HG03060 (cell line): ENCODE data around the gene BIN1.
A peak's percentile ranks its signal among the peaks of the same experiment; 100 is the strongest.

Experiments
- ATAC-seq: cut with Tn5 transposase; IDR thresholded peaks from one replicate; pipeline ENCODE4 v1.9.1; 2021; ENCODE audit warnings: low read depth, moderate number of reproducible peaks; ENCODE audit not compliant: unreplicated experiment

The BIN1 gene

DNA sequence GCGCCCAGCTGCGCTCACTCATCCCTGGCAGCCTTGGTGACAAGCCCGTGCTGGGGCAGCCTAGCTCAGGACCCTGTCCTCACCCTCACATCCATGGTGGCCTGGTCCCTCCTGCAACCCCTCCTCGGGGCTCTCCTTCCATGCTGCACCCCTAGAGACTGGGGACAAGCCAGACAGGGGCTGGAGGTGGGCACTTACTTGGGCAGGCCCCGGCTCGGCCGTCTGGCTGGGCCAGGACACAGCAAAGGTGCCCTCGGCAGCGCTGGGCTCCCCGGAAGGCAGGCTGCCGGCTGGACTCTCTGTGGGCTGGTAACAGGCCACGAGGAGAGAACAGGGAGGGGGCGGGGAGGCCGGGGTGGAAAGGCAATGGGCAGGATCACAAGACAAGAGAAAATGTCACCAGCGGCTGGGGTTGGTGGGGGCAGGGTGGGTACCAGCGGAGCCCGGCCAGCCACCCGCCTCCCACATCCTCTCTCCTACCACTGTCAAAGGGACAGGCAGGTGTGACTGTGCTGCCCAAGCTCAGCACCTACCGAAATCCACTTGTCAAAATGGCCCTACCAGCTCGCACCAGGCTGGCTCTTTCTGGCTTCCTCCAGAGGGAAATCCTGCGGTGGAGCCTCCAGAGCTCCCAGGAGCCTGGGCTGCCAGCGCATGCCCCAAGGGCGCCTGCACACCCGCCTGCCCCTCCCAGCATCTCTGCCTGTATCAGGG lies 54.7 kb downstream of the BIN1 start:
- no peak for ATAC-seq

DNA sequence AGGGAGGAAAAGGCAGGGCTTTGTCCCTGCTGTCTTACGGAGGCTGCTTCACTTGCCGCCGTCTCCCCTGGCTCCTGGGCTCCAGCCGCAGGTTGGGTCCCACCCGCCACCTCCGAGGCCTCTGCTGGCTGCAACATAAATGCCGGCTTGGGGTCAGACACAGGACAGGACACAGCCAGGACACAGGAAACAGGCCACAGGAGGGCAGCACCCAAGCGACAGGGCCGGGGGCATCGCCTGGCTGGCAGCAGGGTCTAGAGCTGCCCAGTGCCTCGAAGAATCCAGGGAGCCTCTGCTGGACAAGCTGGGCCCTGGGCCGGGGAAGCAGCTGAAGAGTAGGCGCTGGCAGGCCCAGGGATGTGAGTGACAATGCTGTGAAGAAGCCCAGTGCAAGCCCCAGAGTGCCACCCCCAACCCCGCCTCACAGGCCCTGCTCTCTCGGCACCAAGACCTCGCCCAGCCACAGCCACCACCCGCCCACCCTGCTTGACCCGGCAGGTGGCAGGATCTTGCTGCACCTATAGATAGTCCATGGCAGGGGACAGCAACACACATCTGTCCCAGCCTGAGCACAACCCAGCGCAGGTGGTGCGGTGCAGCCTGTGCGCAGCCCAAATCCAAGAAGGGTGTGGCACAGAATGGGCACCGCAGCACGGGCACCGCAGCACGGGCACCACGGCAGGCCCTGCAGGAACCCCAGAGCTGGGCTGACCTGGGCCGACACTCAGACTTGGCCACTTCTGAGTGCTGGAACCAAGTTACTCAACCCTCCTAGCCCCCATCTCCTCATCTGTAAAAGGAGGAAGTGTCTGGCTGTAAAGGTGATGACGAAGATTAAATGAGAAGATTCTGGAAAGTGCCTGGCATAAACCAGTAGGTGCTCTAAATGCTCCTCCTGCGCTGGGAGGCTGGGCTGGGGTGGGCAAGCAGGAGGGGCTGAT lies 55.6 kb downstream of the BIN1 start:
- ATAC-seq = no peak

DNA sequence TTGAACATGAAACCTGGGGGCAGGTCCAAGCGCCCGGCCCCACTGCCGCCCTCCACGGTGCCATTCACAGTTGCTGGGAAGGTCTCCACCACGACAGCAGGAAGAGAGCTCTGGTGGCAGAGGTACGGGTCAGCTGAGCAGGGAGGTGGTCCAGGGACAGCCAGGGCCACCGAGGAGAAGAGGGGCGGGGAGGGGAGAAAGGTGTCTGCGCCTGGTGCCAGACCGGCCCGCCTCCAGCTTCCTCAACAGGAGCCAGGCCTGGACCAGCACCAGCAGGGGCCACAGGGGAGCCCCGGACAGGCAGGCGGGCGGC lies 56.2 kb downstream of the BIN1 start:
- ATAC-seq = no peak

DNA sequence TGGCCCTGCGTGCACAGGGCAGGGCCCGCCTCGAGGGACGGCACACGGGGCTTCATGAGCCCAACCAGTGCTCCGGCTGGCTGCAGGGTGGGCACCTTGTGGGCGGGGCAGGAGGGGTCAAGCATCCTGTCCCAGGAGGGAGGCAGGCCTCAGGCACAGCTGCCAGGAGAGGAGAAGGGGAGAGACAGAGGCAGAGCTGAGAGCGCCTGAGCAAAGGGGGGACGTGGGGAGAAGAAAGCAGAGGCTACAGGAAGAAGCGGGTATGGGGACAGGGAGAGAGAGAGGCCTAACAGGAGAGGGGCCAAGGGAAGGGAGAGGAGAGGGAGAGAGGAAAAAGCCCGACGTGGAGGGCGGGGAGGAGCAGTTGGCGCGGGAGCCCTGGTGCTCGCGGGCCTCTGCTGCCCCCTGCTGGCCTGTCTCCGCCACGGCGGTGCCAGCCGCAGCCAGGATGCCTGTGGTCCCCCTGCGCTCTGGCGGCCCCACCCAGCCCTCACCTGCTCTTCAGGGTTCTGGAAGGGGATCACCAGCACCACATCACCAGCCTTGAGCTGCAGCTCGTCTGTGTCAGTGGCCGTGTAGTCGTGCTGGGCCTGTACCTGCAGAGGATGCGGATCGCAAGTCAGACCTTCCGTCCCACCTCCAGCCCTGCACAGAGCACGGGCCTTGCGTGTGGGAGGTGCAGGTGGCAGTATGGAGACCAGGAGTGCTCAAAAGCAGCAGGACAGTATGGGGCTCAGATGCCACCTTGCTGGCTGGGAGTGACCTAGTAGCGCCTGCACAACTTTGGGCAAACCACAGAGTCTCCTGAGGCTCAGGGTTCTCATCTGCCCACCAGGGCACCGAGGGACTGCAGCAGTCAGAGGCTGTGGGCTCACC lies 56.8 kb downstream of the BIN1 start:
- no peak for ATAC-seq

DNA sequence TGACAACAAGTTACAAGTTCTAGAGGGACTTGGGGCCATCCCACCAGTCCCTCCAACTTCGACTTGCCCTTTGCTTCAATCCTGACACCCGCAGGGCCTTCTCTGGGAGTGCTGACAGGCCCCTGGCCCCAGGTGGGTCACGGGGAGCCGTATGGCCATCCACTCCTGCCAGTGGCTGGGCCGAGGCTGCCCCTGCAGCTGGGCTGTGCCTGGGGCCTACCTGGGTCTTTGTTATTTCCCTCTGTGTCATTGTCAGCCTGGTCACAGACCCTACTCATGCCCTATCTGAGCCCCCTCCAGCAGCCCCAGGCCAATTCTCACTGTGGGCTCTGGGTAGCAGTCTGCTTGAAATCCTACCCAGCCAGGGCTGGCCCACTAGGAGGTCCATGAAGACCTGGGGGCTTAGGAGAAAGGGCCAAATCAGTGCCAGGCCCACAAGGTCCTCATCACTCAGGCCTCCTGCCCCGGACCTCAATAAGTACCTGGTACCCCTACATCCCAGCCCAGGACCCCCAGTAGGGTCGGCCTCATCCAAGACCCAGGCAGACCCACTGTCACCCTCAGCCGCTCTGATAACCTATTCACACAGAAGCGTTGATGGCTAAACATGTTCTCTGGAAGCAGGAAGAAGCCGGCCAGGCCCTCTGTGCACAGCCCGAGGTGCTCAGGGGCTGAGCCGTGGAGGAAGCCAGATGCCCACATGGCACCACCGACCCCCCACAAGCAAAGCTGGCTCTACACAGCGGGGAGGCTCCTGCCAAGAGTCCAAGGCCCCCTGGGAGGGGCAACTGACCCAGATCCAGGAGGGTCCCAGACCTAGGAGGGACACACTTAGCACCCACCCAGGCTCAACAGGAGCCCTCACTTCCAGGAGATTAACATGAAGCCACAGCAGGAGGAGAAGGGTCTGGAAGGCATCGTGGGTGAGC lies 57.7 kb downstream of the BIN1 start:
- ATAC-seq = no peak

DNA sequence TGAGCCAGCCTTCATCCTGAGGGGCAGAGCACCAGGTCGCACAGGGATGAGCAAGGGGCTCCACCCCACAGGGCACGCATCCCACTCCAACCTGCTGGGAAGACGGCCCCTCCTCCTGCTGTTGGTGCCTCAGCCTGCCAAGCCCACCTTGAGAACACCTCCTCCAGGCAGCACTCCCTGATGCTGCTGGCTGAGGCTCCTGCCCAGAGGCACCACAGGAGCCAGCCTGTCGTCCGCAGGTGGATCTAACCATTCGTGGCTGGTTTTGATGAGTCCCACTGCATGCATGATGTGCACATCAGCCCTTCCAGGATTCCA lies 58.4 kb downstream of the BIN1 start:
- no peak for ATAC-seq

DNA sequence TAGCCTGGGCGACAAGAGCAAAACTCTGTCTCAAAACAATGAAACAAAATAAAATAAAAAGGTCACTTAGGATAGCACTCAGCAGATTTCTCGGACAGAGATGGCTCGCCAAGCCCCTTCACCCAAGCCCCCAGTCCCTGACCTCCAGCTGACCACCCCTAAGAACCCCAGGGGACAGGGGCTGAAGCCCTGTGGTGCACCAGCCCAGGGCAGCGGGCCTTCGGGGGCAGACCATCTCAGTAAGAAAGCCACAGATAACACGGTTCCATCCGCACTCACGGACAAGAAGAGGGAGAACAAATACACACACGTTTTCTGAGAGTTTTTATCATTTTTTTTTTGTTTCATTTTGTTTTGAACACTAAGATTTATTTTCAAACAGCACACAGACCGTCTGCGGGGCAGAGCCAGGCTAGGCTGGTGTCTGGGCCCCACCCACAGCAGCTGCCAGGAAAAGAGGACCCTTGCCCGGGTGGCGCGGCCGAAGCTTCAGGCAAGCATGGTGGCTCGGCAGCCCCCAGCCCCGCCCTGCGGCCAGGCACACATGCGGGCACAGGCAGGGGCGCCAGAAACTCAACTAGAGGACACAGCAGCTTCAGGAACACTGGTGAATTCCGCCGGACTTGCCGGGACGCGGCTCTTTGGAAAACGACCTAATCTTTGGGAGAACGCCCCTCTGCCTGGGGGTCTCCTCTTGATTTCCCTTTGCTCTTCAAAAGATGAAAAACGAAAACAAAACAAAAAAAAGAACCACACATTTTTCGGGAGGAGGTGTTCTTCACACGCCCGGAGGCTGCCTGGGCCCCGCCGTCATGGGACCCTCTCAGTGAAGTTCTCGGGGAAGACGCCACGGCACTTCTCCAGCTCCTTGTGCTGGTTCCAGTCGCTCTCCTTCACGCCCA lies 59.0 kb downstream of the BIN1 start:
- no peak for ATAC-seq

DNA sequence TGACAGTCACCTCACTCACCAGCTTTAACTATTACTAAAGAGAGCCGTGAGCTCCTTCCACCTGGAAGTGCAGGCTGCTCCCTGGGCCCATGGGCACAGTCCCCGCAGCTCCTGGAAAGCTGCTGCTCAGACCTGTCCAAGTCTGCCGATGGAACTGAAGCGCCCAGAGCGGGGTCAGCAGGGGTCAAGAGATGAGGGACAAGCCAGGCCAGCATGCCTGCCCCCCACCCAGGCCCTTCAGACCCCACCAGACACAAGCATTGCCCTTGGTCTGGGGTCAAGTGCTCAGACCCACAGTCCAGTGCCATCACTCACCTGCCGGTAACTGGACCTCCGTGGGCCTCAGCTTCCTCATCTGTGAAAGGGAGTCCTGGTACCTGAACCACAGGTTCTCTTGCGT lies 59.9 kb downstream of the BIN1 start:
- no peak for ATAC-seq

DNA sequence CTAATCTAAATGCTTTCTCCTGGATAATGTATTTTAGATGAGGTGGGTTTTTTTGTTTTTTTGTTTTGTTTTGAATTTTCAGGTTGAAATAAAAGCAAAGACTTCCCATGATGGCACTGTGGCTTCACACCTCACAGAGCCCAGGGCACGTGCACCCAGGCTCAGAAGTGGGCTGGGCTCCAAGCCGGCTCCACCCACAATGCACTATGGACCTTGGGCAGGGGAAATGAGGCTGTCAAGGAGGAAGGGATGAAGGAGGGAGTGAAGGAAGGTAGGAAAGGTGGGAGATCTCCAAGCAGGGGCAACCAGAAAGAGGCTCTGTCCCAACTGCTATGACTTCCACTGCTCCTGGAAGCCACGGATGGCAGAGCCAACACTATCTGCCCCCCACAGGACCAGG lies 60.4 kb downstream of the BIN1 start:
- no peak for ATAC-seq

DNA sequence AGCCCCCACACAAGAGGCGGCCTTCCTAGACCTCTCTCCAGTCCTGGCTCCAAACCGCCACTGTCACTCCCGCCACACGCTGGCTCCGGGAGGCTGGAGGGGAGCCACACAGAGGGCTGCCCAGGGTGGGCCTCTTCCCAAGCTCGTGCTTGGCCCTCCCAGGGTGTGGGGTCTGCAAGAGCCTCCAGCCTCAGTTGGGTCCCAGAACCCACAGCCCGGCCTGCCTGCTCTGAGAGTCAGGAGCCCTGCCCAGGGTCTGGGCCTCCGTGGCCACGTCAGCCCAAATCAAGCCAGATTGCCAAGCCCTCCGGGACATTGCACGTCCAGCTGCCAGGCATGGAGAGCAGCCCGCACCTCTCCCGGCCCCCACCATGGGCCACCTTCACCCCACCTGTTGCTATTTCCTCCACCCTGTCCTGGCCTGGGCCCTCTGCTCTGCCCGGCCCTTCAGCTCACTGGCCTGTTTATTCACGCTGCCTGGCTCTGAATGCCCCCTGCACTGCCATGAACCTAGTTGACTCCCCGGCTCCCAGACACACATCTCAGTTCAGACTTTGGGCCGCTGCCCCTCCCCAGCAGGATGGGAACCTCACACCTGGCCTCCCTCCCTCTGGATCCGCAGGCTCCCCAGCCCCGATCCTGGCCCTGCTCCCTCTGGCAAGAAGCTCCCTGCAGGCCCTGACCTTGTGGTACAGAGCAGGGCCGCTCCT lies 61.0 kb downstream of the BIN1 start:
- ATAC-seq = no peak

DNA sequence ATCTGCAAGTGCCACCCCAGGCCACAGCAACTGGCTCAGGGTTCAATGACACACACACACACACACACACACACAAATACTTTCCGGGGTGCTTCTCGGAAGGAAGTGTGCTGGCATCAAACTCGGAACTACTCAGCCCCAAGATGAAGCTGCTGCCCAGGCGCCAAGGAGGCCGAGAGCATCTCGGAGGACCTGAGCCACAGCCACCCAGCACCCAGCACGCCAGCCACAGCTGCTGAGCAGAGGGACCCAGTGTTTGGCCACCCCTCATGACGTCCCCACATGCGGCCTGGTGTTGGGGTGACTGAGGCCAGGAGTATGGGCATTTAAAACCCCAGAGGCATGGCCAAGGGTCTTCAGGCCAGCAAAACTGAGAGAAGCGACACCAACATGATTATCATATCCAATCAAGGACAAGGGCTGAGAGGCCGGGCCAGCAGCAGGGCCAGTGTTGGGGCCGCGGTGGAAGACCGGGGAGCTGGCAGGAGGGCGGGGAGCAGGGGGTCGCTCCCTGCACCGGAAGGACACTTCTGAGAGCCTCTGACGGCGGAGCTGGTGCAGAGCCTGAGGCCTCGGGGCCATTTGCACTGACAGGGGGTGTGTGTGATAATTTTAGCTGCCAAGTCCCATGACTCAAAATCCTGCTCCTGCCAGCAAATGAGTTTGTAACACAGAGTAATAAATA lies 61.8 kb downstream of the BIN1 start:
- no peak for ATAC-seq

DNA sequence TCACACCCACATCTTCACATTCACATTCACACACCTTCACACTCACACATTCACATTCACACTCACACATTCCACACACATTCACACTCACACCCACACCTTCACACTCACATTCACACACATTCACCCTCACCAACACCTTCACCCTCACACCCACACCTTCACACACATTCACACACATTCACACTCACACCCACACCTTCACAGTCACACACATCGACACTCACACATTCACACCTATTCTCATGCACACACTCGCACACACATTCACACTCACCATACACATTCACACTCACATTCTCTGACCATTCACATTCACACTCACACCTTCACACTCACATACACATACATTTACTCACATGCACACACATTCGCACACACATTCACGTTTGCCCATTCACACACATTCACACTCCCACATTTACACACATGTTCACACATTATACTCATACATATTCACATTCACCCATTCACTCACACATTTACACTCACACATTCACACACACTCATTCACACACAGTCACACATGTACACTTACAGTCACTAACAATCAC lies 62.7 kb downstream of the BIN1 start:
- no peak for ATAC-seq

DNA sequence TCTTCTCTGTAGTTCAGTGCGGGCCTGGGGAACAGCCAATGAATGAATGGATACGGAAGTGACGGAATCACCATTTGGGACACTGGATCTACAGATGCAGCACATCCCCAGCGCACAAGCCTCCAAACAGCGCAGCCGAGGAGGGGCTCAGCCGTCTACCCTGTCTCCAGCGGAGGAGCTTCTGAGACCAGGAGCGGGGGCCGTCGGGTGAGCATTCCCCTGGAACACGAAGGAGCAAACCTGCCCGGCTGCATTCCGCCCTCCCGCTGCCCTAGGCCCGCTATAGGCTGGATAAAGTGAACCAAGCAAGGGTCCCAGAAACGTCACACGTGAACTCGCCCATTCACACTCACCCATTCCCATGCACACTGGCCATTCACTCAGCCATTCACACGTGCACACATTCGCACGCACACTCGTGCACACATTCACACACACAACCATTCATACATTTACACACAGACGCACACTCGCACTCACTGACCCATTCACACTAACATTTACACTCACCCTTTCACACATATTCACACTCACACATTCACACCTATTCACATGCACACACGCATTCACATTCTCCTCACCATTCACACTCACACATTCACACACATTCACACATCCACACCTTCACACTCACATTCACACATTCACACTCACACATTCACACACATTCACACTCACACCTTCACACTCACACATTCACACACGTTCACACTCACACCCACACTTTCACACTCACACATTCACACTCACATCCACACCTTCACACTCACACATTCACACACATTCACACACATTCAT lies 63.4 kb downstream of the BIN1 start:
- no peak for ATAC-seq

DNA sequence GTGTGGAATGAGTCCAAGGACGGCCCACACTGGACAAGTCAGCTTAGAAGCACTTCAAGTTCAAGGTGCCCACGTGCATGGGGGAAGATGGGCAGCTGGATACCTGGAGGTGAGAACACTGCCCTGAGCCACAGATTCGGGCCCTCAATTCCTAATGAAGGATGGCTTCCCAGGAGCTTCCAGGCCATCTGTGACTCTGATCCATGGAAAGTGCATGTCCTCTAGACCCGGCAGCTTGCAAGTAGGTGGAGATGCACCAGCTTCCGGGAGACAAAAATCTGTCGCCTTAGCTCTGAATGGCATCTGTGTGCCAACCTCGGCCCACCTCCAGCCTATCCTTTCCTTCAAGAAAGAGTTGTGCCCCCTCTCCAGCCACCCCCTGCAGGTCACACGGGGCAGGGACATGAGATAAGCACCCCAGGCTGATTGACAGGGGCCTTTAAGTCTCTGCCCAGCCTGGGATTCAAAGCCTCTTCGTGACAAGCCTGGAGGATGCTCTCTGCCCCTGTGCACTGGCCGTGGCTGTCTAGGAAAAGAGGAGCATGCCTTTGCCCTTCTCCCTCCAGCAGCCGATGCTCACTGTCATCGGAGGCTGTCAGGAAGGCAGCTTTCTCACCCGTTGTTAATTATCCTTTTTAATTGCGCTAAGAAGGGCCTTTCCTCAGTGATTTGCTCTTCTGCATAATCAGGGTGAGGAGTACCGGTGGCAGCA lies 65.5 kb downstream of the BIN1 start:
- no peak for ATAC-seq

DNA sequence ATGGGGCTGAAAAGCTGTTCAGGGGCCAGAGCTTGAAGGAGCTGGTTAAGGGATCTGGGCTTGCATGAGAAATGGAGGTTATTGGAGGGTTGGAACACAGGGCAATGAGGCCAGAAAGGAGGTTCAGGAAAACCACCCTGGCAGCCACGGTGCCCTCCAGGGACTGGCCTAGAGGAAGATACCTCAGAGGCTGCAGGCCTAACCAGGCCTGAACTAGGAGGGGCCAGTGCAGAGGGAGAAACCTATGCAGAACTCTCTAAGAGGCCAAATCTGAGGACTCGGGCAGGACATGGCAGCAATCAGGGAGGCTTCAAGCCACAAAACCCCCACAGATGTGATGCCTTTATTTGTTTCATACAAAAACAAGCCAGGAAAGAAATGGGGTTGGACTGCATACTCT lies 66.8 kb downstream of the BIN1 start:
- no peak for ATAC-seq

DNA sequence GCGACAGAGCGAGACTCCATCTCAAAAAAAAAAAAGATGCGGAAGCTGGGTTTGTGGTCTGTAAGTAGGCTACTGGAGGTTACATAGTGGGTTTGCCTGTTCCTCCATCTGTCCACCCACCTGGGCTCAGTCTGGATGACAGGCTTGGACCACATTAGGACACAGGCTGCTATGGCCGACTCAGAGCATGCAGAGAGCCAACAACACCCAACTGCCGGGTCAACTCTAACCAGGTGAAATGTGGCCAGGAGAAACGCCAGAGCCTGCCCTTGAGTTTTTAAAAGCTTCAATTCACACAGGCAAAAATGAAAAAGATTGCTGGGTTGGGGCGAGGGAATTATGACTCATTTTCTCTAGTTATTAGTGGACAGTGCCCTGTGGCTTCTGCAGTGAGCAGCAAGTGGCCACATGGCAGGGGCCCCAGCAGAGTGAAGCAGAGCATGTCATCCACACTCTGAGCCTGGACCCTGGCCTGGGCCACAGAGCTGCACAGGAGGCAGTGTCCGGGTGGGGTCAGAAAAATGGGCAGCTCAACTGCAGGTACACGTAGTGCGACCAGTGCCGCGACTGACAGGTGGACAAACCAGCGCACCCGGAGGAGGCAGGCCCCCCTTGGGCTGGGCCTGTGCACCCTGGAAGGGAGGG lies 67.4 kb downstream of the BIN1 start:
- peak; percentile 52 for ATAC-seq
